ENCODE results near the gene CYB561.

DNA sequence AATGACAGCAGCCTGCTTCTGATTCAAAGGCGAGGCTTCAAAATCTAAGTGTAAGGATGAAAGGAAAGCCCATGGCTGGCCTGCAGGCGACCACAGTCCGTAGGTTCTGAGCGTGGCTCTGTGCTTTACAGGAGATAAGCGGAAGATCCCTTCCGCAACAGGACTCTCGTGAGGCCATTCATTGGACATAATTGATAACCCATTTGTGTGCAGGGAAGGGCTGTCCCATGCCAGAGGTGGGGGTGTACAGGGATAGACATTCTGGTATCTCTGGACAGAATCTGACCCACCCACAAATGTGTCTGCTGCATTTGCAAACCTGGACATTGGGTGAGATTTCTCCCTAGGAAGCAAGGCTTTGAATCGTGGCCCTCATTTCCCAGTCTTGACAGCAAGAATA, 4.0 kb downstream of the CYB561 start:
- TF ChIP-seq, protein P1, sequence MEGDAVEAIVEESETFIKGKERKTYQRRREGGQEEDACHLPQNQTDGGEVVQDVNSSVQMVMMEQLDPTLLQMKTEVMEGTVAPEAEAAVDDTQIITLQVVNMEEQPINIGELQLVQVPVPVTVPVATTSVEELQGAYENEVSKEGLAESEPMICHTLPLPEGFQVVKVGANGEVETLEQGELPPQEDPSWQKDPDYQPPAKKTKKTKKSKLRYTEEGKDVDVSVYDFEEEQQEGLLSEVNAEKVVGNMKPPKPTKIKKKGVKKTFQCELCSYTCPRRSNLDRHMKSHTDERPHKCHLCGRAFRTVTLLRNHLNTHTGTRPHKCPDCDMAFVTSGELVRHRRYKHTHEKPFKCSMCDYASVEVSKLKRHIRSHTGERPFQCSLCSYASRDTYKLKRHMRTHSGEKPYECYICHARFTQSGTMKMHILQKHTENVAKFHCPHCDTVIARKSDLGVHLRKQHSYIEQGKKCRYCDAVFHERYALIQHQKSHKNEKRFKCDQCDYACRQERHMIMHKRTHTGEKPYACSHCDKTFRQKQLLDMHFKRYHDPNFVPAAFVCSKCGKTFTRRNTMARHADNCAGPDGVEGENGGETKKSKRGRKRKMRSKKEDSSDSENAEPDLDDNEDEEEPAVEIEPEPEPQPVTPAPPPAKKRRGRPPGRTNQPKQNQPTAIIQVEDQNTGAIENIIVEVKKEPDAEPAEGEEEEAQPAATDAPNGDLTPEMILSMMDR (conservative IDR thresholded peaks at IDR 0.05; ENCODE audit: low read depth, low read length), result no peak
- TF ChIP-seq, protein P2, sequence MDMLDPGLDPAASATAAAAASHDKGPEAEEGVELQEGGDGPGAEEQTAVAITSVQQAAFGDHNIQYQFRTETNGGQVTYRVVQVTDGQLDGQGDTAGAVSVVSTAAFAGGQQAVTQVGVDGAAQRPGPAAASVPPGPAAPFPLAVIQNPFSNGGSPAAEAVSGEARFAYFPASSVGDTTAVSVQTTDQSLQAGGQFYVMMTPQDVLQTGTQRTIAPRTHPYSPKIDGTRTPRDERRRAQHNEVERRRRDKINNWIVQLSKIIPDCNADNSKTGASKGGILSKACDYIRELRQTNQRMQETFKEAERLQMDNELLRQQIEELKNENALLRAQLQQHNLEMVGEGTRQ (IDR thresholded peaks at IDR 0.05; ENCODE audit: low read depth, low read length), result no peak
- TF ChIP-seq POLR2A (IDR thresholded peaks at IDR 0.05; ENCODE audit: low read depth, low read length), result no peak
- no peak for TF ChIP-seq MAZ (IDR thresholded peaks at IDR 0.05; ENCODE audit: borderline replicate concordance, low read depth, low read length)
- no peak for TF ChIP-seq MAFK (IDR thresholded peaks at IDR 0.05; ENCODE audit: low read depth, low read length)
- TF ChIP-seq SMC3 (IDR thresholded peaks at IDR 0.05; ENCODE audit: low read depth, low read length), result no peak
- no peak for TF ChIP-seq RAD21 (IDR thresholded peaks at IDR 0.05; ENCODE audit: low read length)

Measured in IMR-90 (cell line).